DOHH2 (cell line): ENCODE measurements around the gene PSMC5.

Experiments
- EZH2phosphoT487 ChIP-seq: fragments of 200-600 bp; sonication (generic); IDR thresholded peaks from 2 replicates; pipeline ENCODE4 v1.6.1; 2017; ENCODE audit warnings: borderline replicate concordance, mild to moderate bottlenecking, antibody characterized with exemption, low read length, moderate library complexity, mixed read lengths
- TF ChIP-seq, protein P1 (sequence below): fragments of 200-600 bp; sonication (generic); IDR thresholded peaks from one replicate; pipeline ENCODE4 v1.5.1; 2014; ENCODE audit warnings: antibody characterized with exemption, mild to moderate bottlenecking, low read depth, low read length; ENCODE audit not compliant: poor library complexity, severe bottlenecking

- no peak for TF ChIP-seq EZH2phosphoT487
- TF ChIP-seq, protein P1, sequence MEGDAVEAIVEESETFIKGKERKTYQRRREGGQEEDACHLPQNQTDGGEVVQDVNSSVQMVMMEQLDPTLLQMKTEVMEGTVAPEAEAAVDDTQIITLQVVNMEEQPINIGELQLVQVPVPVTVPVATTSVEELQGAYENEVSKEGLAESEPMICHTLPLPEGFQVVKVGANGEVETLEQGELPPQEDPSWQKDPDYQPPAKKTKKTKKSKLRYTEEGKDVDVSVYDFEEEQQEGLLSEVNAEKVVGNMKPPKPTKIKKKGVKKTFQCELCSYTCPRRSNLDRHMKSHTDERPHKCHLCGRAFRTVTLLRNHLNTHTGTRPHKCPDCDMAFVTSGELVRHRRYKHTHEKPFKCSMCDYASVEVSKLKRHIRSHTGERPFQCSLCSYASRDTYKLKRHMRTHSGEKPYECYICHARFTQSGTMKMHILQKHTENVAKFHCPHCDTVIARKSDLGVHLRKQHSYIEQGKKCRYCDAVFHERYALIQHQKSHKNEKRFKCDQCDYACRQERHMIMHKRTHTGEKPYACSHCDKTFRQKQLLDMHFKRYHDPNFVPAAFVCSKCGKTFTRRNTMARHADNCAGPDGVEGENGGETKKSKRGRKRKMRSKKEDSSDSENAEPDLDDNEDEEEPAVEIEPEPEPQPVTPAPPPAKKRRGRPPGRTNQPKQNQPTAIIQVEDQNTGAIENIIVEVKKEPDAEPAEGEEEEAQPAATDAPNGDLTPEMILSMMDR, result no peak
Observed at GRCh38 chr17:63833026-63833740, 6.0 kb downstream of the PSMC5 start.
